HG03139 (cell line): ENCODE measurements around the gene CCDC92B.
"Not testable (repeated sequence)": the region's sequence is repeated elsewhere in the genome, so short reads cannot be mapped to it uniquely, and the experiment has no call there.

Source experiments
- ATAC-seq: cut with Tn5 transposase; IDR thresholded peaks from one replicate; pipeline ENCODE4 v1.9.1; 2021; ENCODE audit not compliant: unreplicated experiment

The CCDC92B gene

DNA sequence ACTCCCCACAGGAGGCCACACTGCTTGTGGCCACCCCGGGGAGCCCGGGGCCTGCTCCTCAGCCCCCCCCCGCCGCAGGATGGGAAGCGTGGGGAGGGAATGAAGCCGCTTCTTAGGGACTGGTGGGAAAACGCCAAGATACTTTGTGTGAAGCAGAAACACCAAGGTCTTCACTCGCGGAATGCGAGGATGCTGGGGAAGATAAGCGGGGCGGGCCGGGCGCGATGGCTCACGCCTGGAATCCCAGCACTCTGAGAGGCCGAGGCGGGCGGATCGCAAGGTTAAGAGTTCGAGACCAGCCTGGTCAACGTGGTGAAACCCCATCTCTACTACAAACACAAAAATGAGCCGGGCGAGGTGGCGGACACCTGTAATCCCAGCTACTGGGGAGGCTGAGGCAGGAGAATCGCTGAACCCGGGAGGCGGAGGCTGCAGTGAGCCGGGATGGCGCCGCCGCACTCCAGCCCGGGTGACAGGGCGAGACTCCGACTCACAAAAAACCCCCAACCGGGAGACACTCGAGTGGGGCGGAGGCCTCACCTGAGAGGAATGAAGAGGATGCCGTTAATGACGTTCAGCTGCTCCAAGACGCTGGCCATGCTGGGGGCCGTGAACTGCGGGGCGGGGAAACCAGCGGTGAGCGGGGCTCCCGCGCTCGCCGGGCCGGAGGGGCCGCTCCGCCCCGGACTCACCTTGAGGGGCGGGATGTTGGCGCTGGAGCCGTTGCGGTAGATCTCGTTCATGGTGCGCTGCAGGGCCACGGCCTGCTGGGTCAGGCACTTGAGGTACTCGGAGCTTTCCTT is 58.2 kb downstream of the CCDC92B start:
- ATAC-seq: no peak

GRCh38 chr17:2690165-2691068 is 59.0 kb downstream of the CCDC92B start:
- ATAC-seq: no peak

- ATAC-seq: no peak
Measured at GRCh38 chr17:2689411-2690164, 59.9 kb downstream of the CCDC92B start.

- ATAC-seq: no peak
Measured at GRCh38 chr17:2688351-2689342, 60.8 kb downstream of the CCDC92B start.

GRCh38 chr17:2687074-2687418 is 62.4 kb downstream of the CCDC92B start:
- no peak for ATAC-seq

GRCh38 chr17:2685696-2686095 is 63.8 kb downstream of the CCDC92B start:
- ATAC-seq: no peak

- no peak for ATAC-seq
Measured at GRCh38 chr17:2684549-2684948, 64.9 kb downstream of the CCDC92B start.

DNA sequence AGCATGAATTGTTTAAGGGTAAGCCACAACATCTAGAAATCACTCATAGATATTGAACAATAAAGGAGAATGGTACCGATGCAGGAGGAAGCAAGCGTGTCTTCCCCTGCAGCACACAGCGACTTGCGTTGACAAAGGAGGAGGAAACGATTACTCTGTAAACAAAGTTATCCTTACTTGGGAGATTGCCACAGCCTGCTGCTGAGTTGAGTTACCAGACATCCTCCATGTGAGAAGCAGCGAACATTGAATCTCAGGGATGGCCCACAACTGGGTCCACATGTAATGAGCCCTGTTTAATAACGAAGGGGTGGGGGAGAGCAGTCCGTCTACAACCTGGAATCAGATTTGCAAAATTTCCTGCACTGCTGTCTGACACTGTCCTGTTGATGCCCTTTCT is 65.5 kb downstream of the CCDC92B start:
- ATAC-seq: no peak

- no peak for ATAC-seq
Measured at GRCh38 chr17:2682176-2682938, 67.1 kb downstream of the CCDC92B start.

GRCh38 chr17:2681650-2682049 is 67.8 kb downstream of the CCDC92B start:
- no peak for ATAC-seq

DNA sequence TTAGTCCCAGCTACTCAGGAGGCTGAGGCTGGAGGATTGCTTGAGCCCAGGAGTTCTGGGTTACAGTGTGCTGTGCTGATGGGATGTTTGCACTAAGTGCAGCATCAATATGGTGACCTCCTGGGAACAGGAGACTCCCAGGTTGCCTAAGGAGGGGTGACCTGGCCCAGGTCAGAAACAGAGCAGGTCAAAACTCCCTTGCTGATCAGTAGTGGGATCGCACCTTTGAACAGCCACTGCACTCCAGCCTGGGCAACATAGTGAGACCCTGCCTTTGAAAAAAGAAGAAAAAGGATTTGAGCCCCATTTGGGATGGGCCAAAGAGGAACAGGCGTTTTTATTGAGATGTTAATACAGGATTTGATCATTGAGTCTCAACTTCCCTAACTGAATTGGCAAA is 68.5 kb downstream of the CCDC92B start:
- no peak for ATAC-seq

DNA sequence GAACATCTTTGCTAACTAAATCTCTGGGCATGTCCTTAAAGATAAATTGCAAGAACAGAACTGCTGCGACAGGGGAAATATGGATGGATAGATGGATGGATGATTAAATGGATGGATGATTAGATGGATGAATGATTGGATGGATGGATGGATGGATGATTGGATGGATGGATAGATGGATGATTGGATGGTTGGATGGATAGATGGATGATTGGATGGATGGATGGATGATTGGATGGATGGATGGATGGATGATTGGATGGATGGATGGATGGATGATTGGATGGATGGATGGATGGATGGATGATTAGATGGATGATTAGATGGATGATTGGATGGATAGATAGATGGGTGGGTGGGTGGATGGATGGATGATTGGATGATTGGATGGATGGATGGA is 70.2 kb downstream of the CCDC92B start:
- not testable (repeated sequence) for ATAC-seq
